Neural progenitor cell (in vitro differentiated cells): Measurements from ENCODE around the gene VWA8. TPM values are rescaled to one million over a fixed set of nuclear protein-coding genes. Genes with fewer than 3 reads are reported as not detected.

ENCODE experiments used
- DNase-seq: peaks from one replicate; pipeline ENCODE4 v3.0.0-alpha.2; 2016; ENCODE audit warnings: low spot score
- H2AFZ ChIP-seq: fragments of 200-600 bp; sonication (generic); replicated peaks from 2 replicates; pipeline ENCODE4 v1.6.1; 2016; ENCODE audit warnings: antibody characterized with exemption
- H3F3A ChIP-seq: fragments of 200-600 bp; sonication (generic); 2 replicates; pipeline ENCODE4 v1.6.1; 2016; ENCODE audit warnings: antibody characterized with exemption, low read depth
- H3K27ac ChIP-seq: fragments of 200-600 bp; sonication (generic); 2 replicates; pipeline ENCODE4 v1.5.1; 2016; ENCODE audit warnings: mild to moderate bottlenecking
- H3K27me3 ChIP-seq: fragments of 200-600 bp; sonication (generic); 2 replicates; pipeline ENCODE4 v1.6.1; 2016; ENCODE audit warnings: mild to moderate bottlenecking, moderate library complexity
- H3K36me3 ChIP-seq: fragments of 200-600 bp; sonication (generic); 2 replicates; pipeline ENCODE4 v1.5.1; 2016
- H3K4me1 ChIP-seq: fragments of 200-600 bp; sonication (generic); 2 replicates; pipeline ENCODE4 v1.6.1; 2016; ENCODE audit warnings: mixed run types
- H3K4me2 ChIP-seq: fragments of 200-600 bp; sonication (generic); 2 replicates; pipeline ENCODE4 v1.6.1; 2016
- H3K4me3 ChIP-seq: fragments of 200-600 bp; sonication (generic); 2 replicates; pipeline ENCODE4 v1.5.1; 2016
- H3K79me2 ChIP-seq: fragments of 200-600 bp; sonication (generic); 2 replicates; pipeline ENCODE4 v1.6.1; 2016; ENCODE audit warnings: low read depth
- H3K9ac ChIP-seq: fragments of 200-600 bp; sonication (generic); 2 replicates; pipeline ENCODE4 v1.6.1; 2016
- H3K9me3 ChIP-seq: fragments of 200-600 bp; sonication (generic); 2 replicates; pipeline ENCODE4 v1.5.1; 2016; ENCODE audit warnings: low read depth
- H4K20me1 ChIP-seq: fragments of 200-600 bp; sonication (generic); 2 replicates; pipeline ENCODE4 v1.6.1; 2016; ENCODE audit warnings: low read depth
- H3K27ac Mint-ChIP-seq: 3 replicates; pipeline ENCODE4 v1.8.0; 2021; ENCODE audit warnings: mixed read lengths
- H3K27me3 Mint-ChIP-seq: 2 replicates; pipeline ENCODE4 v1.8.0; 2022; ENCODE audit warnings: low read depth, mild to moderate bottlenecking, inconsistent platforms, moderate library complexity, mixed read lengths; ENCODE audit not compliant: insufficient read depth
- H3K36me3 Mint-ChIP-seq: 3 replicates; pipeline ENCODE4 v1.8.0; 2021; ENCODE audit warnings: mixed read lengths
- H3K4me1 Mint-ChIP-seq: 3 replicates; pipeline ENCODE4 v1.8.0; 2021; ENCODE audit warnings: mixed read lengths
- H3K4me3 Mint-ChIP-seq: 3 replicates; pipeline ENCODE4 v1.8.0; 2021; ENCODE audit warnings: mild to moderate bottlenecking, moderate library complexity, mixed read lengths
- H3K9me3 Mint-ChIP-seq: 3 replicates; pipeline ENCODE4 v1.8.0; 2020; ENCODE audit warnings: mixed read lengths
- EZH2 ChIP-seq: fragments of 200-600 bp; sonication (generic); IDR thresholded peaks from 2 replicates; pipeline ENCODE4 v1.6.1; 2017; ENCODE audit warnings: antibody characterized with exemption, mild to moderate bottlenecking, moderate library complexity
- EZH2phosphoT487 ChIP-seq: fragments of 200-600 bp; sonication (generic); IDR thresholded peaks from 2 replicates; pipeline ENCODE4 v1.6.1; 2017; ENCODE audit warnings: antibody characterized with exemption
- microRNA-seq: library from miRNA; unstranded; fragments of <30 nt; microRNA quantifications from one replicate; pipeline ENCODE4, GENCODE V29; 2016
- small RNA-seq: library from RNA; depleted of rRNA; stranded (forward); fragments of <200 nt; gene quantifications from one replicate; pipeline ENCODE3, GENCODE V24; 2015
- total RNA-seq: library from RNA; depleted of rRNA; stranded (reverse); fragments of >200 nt; gene quantifications from 2 replicates; pipeline ENCODE4 v1.2.3, GENCODE V29; 2015; ENCODE audit warnings: low replicate concordance
- TF ChIP-seq, protein P1 (sequence below): fragments of 200-600 bp; sonication (generic); IDR thresholded peaks from 2 replicates; pipeline ENCODE4 v1.5.1; 2017; ENCODE audit warnings: antibody characterized with exemption, mild to moderate bottlenecking

The VWA8 gene
- total RNA-seq, 1 donor from 2014 or later: 12.6 TPM

DNA sequence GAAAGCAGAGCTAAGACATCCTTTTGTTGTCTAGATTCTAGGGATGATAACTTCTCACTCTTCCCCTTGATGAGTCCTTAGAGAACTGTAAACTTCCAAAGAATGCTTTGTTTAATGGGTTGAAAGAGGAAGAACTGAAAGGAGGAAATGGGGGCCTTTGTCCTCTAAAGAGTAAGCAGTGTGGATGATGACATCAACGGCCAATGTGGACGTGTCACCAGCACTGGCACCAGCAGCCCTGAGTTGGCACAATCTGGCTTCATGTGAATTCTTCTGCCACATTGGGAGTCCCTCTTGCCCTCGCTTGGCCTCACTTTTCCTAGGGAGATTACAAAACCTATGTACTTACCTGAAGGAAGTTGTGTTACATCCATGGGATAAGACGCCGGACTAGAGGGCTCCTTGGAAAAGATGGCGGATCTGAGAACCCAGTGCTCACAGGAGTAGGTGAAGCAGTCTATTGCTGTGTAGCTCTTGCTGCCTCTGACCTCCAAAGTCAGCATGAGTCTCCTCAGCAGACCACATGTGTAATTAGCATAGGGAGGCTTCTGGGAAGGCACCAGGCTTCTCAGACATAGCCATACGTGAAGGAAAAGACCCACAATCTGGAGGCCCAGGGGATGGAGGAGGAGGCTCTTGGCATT, 440.8 kb downstream of the VWA8 start:
- Mint-ChIP-seq H3K27me3 (peaks cover 4% of the 10 kb centered on the region), H3K4me3 (no peak overlapping the region), H3K9me3 (peaks cover 9% of the 10 kb centered on the region), H3K27ac (no peak overlapping the region), H3K36me3 (no peaks in the 10 kb centered on the region), H3K4me1 (no peaks in the 10 kb centered on the region)
- Histone ChIP-seq H4K20me1 (no peaks in the 10 kb centered on the region), H3K4me2 (no peak overlapping the region), H3K27ac (no peak overlapping the region), H3K4me1 (no peaks in the 10 kb centered on the region), H3K36me3 (no peaks in the 10 kb centered on the region), H3K4me3 (no peak overlapping the region), H3K9ac (no peak overlapping the region), H3K27me3 (no peaks in the 10 kb centered on the region), H3F3A (no peaks in the 10 kb centered on the region), H3K79me2 (no peaks in the 10 kb centered on the region), H2AFZ (no peak overlapping the region), H3K9me3 (no peaks in the 10 kb centered on the region)
- TF ChIP-seq, protein P1, sequence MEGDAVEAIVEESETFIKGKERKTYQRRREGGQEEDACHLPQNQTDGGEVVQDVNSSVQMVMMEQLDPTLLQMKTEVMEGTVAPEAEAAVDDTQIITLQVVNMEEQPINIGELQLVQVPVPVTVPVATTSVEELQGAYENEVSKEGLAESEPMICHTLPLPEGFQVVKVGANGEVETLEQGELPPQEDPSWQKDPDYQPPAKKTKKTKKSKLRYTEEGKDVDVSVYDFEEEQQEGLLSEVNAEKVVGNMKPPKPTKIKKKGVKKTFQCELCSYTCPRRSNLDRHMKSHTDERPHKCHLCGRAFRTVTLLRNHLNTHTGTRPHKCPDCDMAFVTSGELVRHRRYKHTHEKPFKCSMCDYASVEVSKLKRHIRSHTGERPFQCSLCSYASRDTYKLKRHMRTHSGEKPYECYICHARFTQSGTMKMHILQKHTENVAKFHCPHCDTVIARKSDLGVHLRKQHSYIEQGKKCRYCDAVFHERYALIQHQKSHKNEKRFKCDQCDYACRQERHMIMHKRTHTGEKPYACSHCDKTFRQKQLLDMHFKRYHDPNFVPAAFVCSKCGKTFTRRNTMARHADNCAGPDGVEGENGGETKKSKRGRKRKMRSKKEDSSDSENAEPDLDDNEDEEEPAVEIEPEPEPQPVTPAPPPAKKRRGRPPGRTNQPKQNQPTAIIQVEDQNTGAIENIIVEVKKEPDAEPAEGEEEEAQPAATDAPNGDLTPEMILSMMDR: no peak
- TF ChIP-seq EZH2phosphoT487: no peak
- TF ChIP-seq EZH2: no peak
- no peak for DNase-seq

Small RNA genes within 50 kb of the gene (microRNA-seq; reads per million reads assigned to microRNA genes)
- not detected for gene MIR5006

Small RNA genes within 50 kb of the gene (small RNA-seq; reads per million reads assigned to genes)
- not detected for gene RN7SL515P
- gene RNU6-74P: not detected
- gene RPS28P8: not detected

Other genes with a start within 250 kb of the VWA8 start
- 8.4 and 12.1 TPM in 2 replicates for gene DGKH, start 87.5 kb upstream of the VWA8 start, total RNA-seq